SK-N-SH (cell line): ENCODE measurements around the gene RAD1.

Experiments
- CTCF ChIP-seq: fragments of 200-600 bp; sonication (generic); IDR thresholded peaks from 2 replicates; pipeline ENCODE4 v1.6.1; 2017; ENCODE audit warnings: antibody characterized with exemption, mild to moderate bottlenecking, moderate library complexity
- EP300 ChIP-seq, 2 experiments: IDR thresholded peaks; 2 replicates each; pipeline versions ENCODE4 v1.4.0 to v1.6.1; 2012; ENCODE audit warnings: borderline replicate concordance in 1 of 2, low read depth in 1 of 2, low read length in 1 of 2
- FOXM1 ChIP-seq: IDR thresholded peaks from 2 replicates; pipeline ENCODE4 v1.4.0; 2012; ENCODE audit warnings: low read depth, mild to moderate bottlenecking
- MAX ChIP-seq: IDR thresholded peaks from 2 replicates; pipeline ENCODE4 v1.4.0; 2012; ENCODE audit warnings: low read depth
- MEF2A ChIP-seq: IDR thresholded peaks from 2 replicates; pipeline ENCODE4 v1.4.0; 2012; ENCODE audit warnings: low read depth, borderline replicate concordance
- MXI1 ChIP-seq: IDR thresholded peaks from 2 replicates; pipeline ENCODE4 v1.6.1; 2012; ENCODE audit warnings: mild to moderate bottlenecking, low read depth, low read length, improper control_type of control experiment
- NFIC ChIP-seq: IDR thresholded peaks from 2 replicates; pipeline ENCODE4 v1.4.0; 2012; ENCODE audit warnings: borderline replicate concordance
- POLR2AphosphoS5 ChIP-seq: IDR thresholded peaks from 2 replicates; pipeline ENCODE4 v1.6.1; 2012; ENCODE audit warnings: low read depth, low read length
- RAD21 ChIP-seq: IDR thresholded peaks from 2 replicates; pipeline ENCODE4 v1.6.1; 2012; ENCODE audit warnings: mild to moderate bottlenecking, low read length
- REST ChIP-seq: IDR thresholded peaks from 2 replicates; pipeline ENCODE4 v1.6.1; 2012; ENCODE audit warnings: mild to moderate bottlenecking, low read depth, low read length, moderate library complexity
- RFX5 ChIP-seq: IDR thresholded peaks from 2 replicates; pipeline ENCODE4 v1.6.1; 2012; ENCODE audit warnings: mild to moderate bottlenecking, improper control_type of control experiment, low read length
- SIN3A ChIP-seq: IDR thresholded peaks from 2 replicates; pipeline ENCODE4 v1.6.1; 2012; ENCODE audit warnings: low read depth, mild to moderate bottlenecking, low read length, moderate library complexity, borderline replicate concordance
- TAF1 ChIP-seq: IDR thresholded peaks from 2 replicates; pipeline ENCODE4 v1.6.1; 2012; ENCODE audit warnings: low read depth, mild to moderate bottlenecking, low read length, moderate library complexity, borderline replicate concordance
- USF2 ChIP-seq: fragments of 150-350 bp; IDR thresholded peaks from 2 replicates; pipeline ENCODE4 v1.6.1; 2017; ENCODE audit warnings: antibody characterized with exemption, low read length, low read depth, borderline replicate concordance

- TF ChIP-seq MXI1: no peak
- no peak for TF ChIP-seq CTCF
- no peak for TF ChIP-seq RFX5
- no peak for TF ChIP-seq POLR2AphosphoS5
- TF ChIP-seq EP300 (IDR thresholded peaks at IDR 0.05; ENCODE audit: borderline replicate concordance in 1 of 2, low read depth in 1 of 2, low read length in 1 of 2): no peak
- no peak for TF ChIP-seq REST
- no peak for TF ChIP-seq MAX
- no peak for TF ChIP-seq USF2
- TF ChIP-seq RAD21: no peak
- no peak for TF ChIP-seq SIN3A
- no peak for TF ChIP-seq FOXM1
- TF ChIP-seq TAF1: no peak
- no peak for TF ChIP-seq NFIC
- TF ChIP-seq MEF2A: no peak
Observed at GRCh38 chr5:34926318-34926888, 11.1 kb upstream of the RAD1 start.
